Psoas muscle (tissue), 8 donors: Measurements from ENCODE around the gene PPP2R2C. TPM values are rescaled to one million over a fixed set of nuclear protein-coding genes. Genes with fewer than 3 reads are reported as not detected.
A peak's percentile ranks its signal among the peaks of the same experiment; 100 is the strongest.

ENCODE experiments used
- ATAC-seq, 4 donors: fragments of 200-7000 bp; cut with Tn5 transposase; one replicate each; pipeline ENCODE4 v1.9.1; 2020; ENCODE audit warnings: moderate library complexity in 3 of 4, mild to moderate bottlenecking in 2 of 4
- DNase-seq, 2 donors: peaks; one replicate each; pipeline ENCODE4 v3.0.0-alpha.2; 2020
- H3K27ac ChIP-seq: fragments of 200-600 bp; one replicate; pipeline ENCODE4 v1.8.0; 2022
- H3K27me3 ChIP-seq, 3 donors: fragments of 200-600 bp in 1 of 3; one replicate each; pipeline versions ENCODE4 v1.6.1 to v1.8.0; 2013 to 2022; ENCODE audit warnings: low read length in 2 of 3, mild to moderate bottlenecking in 2 of 3, moderate library complexity in 1 of 3; ENCODE audit not compliant: insufficient read depth in 3 of 3
- H3K36me3 ChIP-seq, 2 donors: fragments of 200-600 bp in 1 of 2; one replicate each; pipeline versions ENCODE4 v1.6.1 to v1.8.0; 2013 to 2022; ENCODE audit warnings: low read depth in 1 of 2, mild to moderate bottlenecking in 1 of 2, moderate library complexity in 1 of 2; ENCODE audit not compliant: insufficient read depth in 1 of 2
- H3K4me1 ChIP-seq: fragments of 200-600 bp; one replicate; pipeline ENCODE4 v1.8.0; 2022
- H3K4me3 ChIP-seq: fragments of 200-600 bp; one replicate; pipeline ENCODE4 v1.8.0; 2022; ENCODE audit warnings: mild to moderate bottlenecking
- H3K9me3 ChIP-seq: fragments of 200-600 bp; one replicate; pipeline ENCODE4 v1.8.0; 2022
- WGBS, 3 donors: extraction: QIAGEN DNeasy Blood & Tissue Kit; methylation state at CpG; one replicate each; pipeline versions ENCODE4 v1.1.6 to v1.1.7; 2013; 5-methylcytosine and 5-hydroxymethylcytosine counted together
- intact Hi-C, 2 donors: fragments of 100-400 bp; cut with DNase I; formaldehyde crosslinking; loops; one replicate each; pipeline versions ENCODE4 v1.11.0 to v1.14.2; 2022
- polyA plus RNA-seq, 3 donors: library from polyadenylated mRNA; stranded (reverse); fragments of 200-250 nt; gene quantifications; one replicate each; pipeline ENCODE4 v1.2.3, GENCODE V29; 2013
- total RNA-seq, 4 donors: library from RNA; stranded (reverse); fragmentation: NEBNext Ultra II Directional in 2 of 4; extraction: Animal tissue kit (Norgen Biotek cat#: 25700) in 2 of 4; gene quantifications; one replicate each; pipeline versions ENCODE4 v1.2.1 to v1.2.4, GENCODE V29; 2021 to 2023
- TF ChIP-seq, protein P1 (sequence below): fragments of 200-600 bp; IDR thresholded peaks from one replicate; pipeline ENCODE4 v1.8.0; 2022; ENCODE audit warnings: antibody characterized with exemption
- donor health status: healthy with polysubstance abuse.
- donor health status: DM: no; HTN: no; CAD: no; lungs with moderate emphysema.
- donor health status: Bipolar disorder and iron deficiency.
- donor health status: healthy.
- donor health status: DM: yes; HTN: yes; CAD: no.
- donor health status: DM: no; HTN: no; CAD: no.
- donor health status: DM: no; HTN: no; CAD: no.
- donor health status: DM: yes; HTN: yes; CAD: no.

Gene PPP2R2C
- total and polyA plus RNA-seq, 7 donors, result 0.08 to 3.2 (median 1.2) TPM

GRCh38 chr4:6371812-6372211, 100.6 kb downstream of the PPP2R2C start:
- Histone ChIP-seq H3K9me3 (no peaks in the 10 kb centered on the region), H3K36me3 (no peaks in the 10 kb centered on the region), H3K27ac (no peak overlapping the region), H3K4me1 (no peaks in the 10 kb centered on the region), H3K27me3 (peaks cover 0 to 42% (median 3%) of the 10 kb centered on the region in 3 donors), H3K4me3 (no peak overlapping the region)
- ATAC-seq (no peak), DNase-seq (no peak)
- TF ChIP-seq, protein P1, sequence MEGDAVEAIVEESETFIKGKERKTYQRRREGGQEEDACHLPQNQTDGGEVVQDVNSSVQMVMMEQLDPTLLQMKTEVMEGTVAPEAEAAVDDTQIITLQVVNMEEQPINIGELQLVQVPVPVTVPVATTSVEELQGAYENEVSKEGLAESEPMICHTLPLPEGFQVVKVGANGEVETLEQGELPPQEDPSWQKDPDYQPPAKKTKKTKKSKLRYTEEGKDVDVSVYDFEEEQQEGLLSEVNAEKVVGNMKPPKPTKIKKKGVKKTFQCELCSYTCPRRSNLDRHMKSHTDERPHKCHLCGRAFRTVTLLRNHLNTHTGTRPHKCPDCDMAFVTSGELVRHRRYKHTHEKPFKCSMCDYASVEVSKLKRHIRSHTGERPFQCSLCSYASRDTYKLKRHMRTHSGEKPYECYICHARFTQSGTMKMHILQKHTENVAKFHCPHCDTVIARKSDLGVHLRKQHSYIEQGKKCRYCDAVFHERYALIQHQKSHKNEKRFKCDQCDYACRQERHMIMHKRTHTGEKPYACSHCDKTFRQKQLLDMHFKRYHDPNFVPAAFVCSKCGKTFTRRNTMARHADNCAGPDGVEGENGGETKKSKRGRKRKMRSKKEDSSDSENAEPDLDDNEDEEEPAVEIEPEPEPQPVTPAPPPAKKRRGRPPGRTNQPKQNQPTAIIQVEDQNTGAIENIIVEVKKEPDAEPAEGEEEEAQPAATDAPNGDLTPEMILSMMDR, result no peak
- 75 to 83% (median 81%) methylated on average over 13 of the region's 13 CpGs for WGBS, 3 donors
- intact Hi-C loops, result no loop called here

DNA sequence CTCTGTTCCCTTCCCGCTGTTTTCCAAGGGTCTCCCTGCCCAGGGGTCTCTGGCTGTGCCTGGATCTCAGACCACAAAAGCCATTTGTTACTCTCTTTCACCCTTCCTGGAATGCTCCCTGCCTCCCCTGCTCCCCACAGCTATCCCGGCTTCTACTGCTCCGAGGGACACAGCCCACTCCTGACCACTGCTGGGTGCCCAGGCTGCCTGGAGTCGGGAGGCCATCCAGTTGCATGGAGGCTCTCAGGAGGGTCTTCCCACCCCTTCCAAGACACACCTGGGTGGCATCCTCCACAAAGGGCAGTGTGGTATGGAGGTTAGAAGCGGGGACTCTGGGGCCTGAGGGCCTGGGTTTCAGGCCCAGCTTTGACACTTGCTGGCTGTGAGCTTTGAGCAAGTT, 101.1 kb downstream of the PPP2R2C start:
- 59 to 84% (median 67%) methylated on average over 5 of the region's 5 CpGs for WGBS, 3 donors
- H3K4me3 ChIP-seq, result no peak overlapping the region
- no peaks in the 10 kb centered on the region for H3K4me1 ChIP-seq
- peaks cover 0 to 44% (median 3%) of the 10 kb centered on the region in 3 donors for H3K27me3 ChIP-seq
- H3K27ac ChIP-seq, result no peak overlapping the region
- DNase-seq (no peak), ATAC-seq (no peak)
- H3K36me3 ChIP-seq, result no peaks in the 10 kb centered on the region
- intact Hi-C loops, result no loop called here
- TF ChIP-seq, protein P1, result no peak
- no peaks in the 10 kb centered on the region for H3K9me3 ChIP-seq

- no peak for DNase-seq
- H3K27ac ChIP-seq, result no peak overlapping the region
- no peaks in the 10 kb centered on the region for H3K36me3 ChIP-seq
- TF ChIP-seq, protein P1, result no peak
- 43 to 50% (median 43%) methylated on average over 17 of the region's 17 CpGs for WGBS, 3 donors
- H3K4me3 ChIP-seq, result no peak overlapping the region
- no peaks in the 10 kb centered on the region for H3K4me1 ChIP-seq
- H3K9me3 ChIP-seq, result no peaks in the 10 kb centered on the region
- intact Hi-C loops, result no loop called here
- no peak for ATAC-seq
- H3K27me3 ChIP-seq, result peaks cover 0 to 37% (median 3%) of the 10 kb centered on the region in 3 donors
Observed at GRCh38 chr4:6369924-6370645, 102.3 kb downstream of the PPP2R2C start.

DNA sequence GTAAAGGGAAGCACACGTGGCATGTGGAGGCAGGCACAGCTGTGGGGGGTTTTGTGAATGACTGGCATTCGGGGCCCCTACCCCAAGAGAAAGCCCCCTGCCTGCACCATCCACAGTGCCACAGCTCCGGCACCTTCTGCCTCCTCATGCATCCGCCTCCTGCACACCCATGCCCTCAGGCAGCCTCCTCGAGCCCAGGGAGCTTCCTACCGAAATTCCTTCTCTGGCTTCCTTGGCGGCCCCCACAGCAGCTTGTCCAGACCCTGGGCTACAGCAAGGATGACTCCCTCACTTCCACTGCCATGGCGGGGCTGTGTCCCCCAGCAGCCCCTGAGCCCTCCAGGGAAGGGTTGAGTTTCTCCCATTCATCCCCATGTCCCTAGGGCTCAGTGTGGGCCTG, 102.9 kb downstream of the PPP2R2C start:
- H3K4me1 ChIP-seq, result no peaks in the 10 kb centered on the region
- H3K27me3 ChIP-seq, result peaks cover 0 to 37% (median 6%) of the 10 kb centered on the region in 3 donors
- ATAC-seq, result no peak
- DNase-seq, result peak in 1 of 2 donors; percentile 27
- intact Hi-C loops, result no loop called here
- WGBS, 3 donors, result 43 to 63% (median 55%) methylated on average over 8 of the region's 8 CpGs
- TF ChIP-seq, protein P1, result no peak
- H3K4me3 ChIP-seq, result no peak overlapping the region
- H3K36me3 ChIP-seq, result no peaks in the 10 kb centered on the region
- no peaks in the 10 kb centered on the region for H3K9me3 ChIP-seq
- no peak overlapping the region for H3K27ac ChIP-seq

DNA sequence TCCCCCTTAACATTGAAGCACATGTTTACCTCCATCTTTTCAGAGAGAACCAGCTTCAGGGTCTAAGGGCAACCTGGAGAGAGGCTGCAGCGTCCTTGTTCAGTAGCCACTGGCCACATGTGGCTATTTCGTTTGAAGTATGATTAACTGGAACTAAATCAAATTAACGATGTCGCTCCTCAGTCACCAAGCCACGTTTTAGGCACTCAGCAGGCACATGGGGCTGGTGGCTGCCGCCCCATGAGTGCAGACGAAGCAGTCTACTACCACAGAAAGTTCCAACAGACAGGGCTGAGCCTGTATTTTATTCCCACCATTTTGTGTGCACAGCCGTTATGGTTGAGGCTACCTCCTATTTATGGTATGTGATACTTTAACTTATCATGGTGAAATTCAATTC, 103.4 kb downstream of the PPP2R2C start:
- Histone ChIP-seq H3K36me3 (no peaks in the 10 kb centered on the region), H3K27me3 (peaks cover 0 to 39% (median 8%) of the 10 kb centered on the region in 3 donors), H3K4me1 (no peaks in the 10 kb centered on the region), H3K9me3 (no peaks in the 10 kb centered on the region), H3K4me3 (no peak overlapping the region), H3K27ac (no peak overlapping the region)
- no peak for DNase-seq
- TF ChIP-seq, protein P1, result no peak
- ATAC-seq, result no peak
- intact Hi-C loops, result no loop called here
- 44 to 49% (median 48%) methylated on average over 8 of the region's 8 CpGs for WGBS, 3 donors
